Endothelial cell of umbilical vein (primary cell): ENCODE measurements around the gene ANGPTL2. TPM values are rescaled to one million over a fixed set of nuclear protein-coding genes. Genes with fewer than 3 reads are reported as not detected.

Experiments used
- BruUV-seq: library from RNA; stranded (reverse); fragments of 400-500 nt; replicated peaks from 2 replicates; lab custom pipeline; 2021; lab: Mats Ljungman, UMichigan
- CTCF ChIA-PET: fragments of 300-600, 350-600 bp; sonication (Branson Sonifier 250); formaldehyde crosslinking; loops from one replicate; lab custom pipeline; 2021; ENCODE audit warnings: antibody characterized with exemption, inconsistent platforms; lab: Charles Lee
- POLR2A ChIA-PET: fragments of 300-600, 350-600 bp; sonication (Branson Sonifier 250); formaldehyde crosslinking; loops from one replicate; lab custom pipeline; 2021; ENCODE audit warnings: antibody characterized with exemption, inconsistent platforms; lab: Charles Lee
- DNase-seq: peaks from one replicate; pipeline ENCODE4 v3.0.0-alpha.2; 2011; ENCODE audit warnings: low read depth, low spot score
- FAIRE-seq: peaks from 2 replicates; lab custom pipeline; 2011; peaks lifted over from hg19 to GRCh38; lab: Jason Lieb, UNC
- H2AFZ ChIP-seq: 2 replicates; pipeline ENCODE4 v1.6.0; 2012; ENCODE audit warnings: low read depth, low read length, control low read depth, inconsistent platforms
- H3K27ac ChIP-seq: 2 replicates; pipeline ENCODE4 v1.5.1; 2011; ENCODE audit warnings: low read depth, mild to moderate bottlenecking, control low read depth, low read length, moderate library complexity; ENCODE audit not compliant: insufficient read depth
- H3K27me3 ChIP-seq, 2 experiments: 2 replicates each; pipeline versions ENCODE4 v1.6.0 to v1.6.1; 2011; ENCODE audit warnings: low read length in 2 of 2, mixed read lengths in 1 of 2; ENCODE audit not compliant: control insufficient read depth in 2 of 2, insufficient read depth in 2 of 2
- H3K36me3 ChIP-seq, 2 experiments: 2 replicates in 1 of 2; 3 replicates in 1 of 2; pipeline ENCODE4 v1.5.1; 2011; ENCODE audit warnings: low read length in 2 of 2, mild to moderate bottlenecking in 1 of 2, moderate library complexity in 1 of 2; ENCODE audit not compliant: control insufficient read depth in 2 of 2, insufficient read depth in 2 of 2; ENCODE audit errors: extremely low read depth in 1 of 2
- H3K4me1 ChIP-seq: 3 replicates; pipeline ENCODE4 v1.5.1; 2011; ENCODE audit warnings: mild to moderate bottlenecking, low read length; ENCODE audit not compliant: control insufficient read depth, insufficient read depth; ENCODE audit errors: extremely low read depth
- H3K4me2 ChIP-seq: 2 replicates; pipeline ENCODE4 v1.6.1; 2011; ENCODE audit warnings: low read length, control low read depth, mixed read lengths; ENCODE audit not compliant: insufficient read depth
- H3K4me3 ChIP-seq, 3 experiments: fragments of 200-600 bp in 1 of 3; sonication (generic), shearing (Covaris generic) in 1 of 3; replicated peaks in 1 of 3; 2 replicates each; pipeline ENCODE4 v1.5.1; 2011 to 2016; ENCODE audit warnings: control low read depth in 3 of 3, low read length in 3 of 3, mild to moderate bottlenecking in 2 of 3, inconsistent platforms in 1 of 3, low read depth in 1 of 3, moderate library complexity in 1 of 3; ENCODE audit not compliant: insufficient read depth in 1 of 3
- H3K79me2 ChIP-seq: 2 replicates; pipeline ENCODE4 v1.6.0; 2012; ENCODE audit warnings: low read length, inconsistent platforms; ENCODE audit not compliant: control insufficient read depth, insufficient read depth
- H3K9ac ChIP-seq: replicated peaks from 2 replicates; pipeline ENCODE3; 2011; ENCODE audit warnings: low read length, control low read depth; ENCODE audit not compliant: insufficient read depth; ENCODE audit errors: extremely low read depth
- H3K9me1 ChIP-seq: replicated peaks from 3 replicates; pipeline ENCODE4 v1.6.0; 2011; ENCODE audit warnings: mild to moderate bottlenecking, low read length; ENCODE audit not compliant: control insufficient read depth, insufficient read depth; ENCODE audit errors: extremely low read depth
- H3K9me3 ChIP-seq: replicated peaks from 2 replicates; pipeline ENCODE4 v1.5.1; 2012; ENCODE audit warnings: low read length, inconsistent platforms; ENCODE audit not compliant: control insufficient read depth, insufficient read depth
- H4K20me1 ChIP-seq: replicated peaks from 2 replicates; pipeline ENCODE3; 2011; ENCODE audit warnings: mild to moderate bottlenecking, low read length; ENCODE audit not compliant: control insufficient read depth, insufficient read depth; ENCODE audit errors: extremely low read depth
- CTCF ChIP-seq, 2 donors: IDR thresholded peaks; 1 replicate in 1 of 2; 2 replicates in 1 of 2; pipeline ENCODE4 v1.5.1; 2011; ENCODE audit warnings: low read length in 2 of 2, mild to moderate bottlenecking in 2 of 2, moderate library complexity in 2 of 2, control low read depth in 1 of 2, inconsistent platforms in 1 of 2, low read depth in 1 of 2; ENCODE audit not compliant: insufficient read depth in 1 of 2; ENCODE audit errors: extremely low read depth in 1 of 2
- EZH2 ChIP-seq: IDR thresholded peaks from 2 replicates; pipeline ENCODE4 v1.6.1; 2012; ENCODE audit warnings: borderline replicate concordance, low read depth, mild to moderate bottlenecking, moderate library complexity, low read length, inconsistent platforms; ENCODE audit not compliant: severe bottlenecking
- FOS ChIP-seq: IDR thresholded peaks from 2 replicates; pipeline ENCODE4 v1.6.1; 2011; ENCODE audit warnings: mild to moderate bottlenecking, low read length, moderate library complexity, borderline replicate concordance; ENCODE audit not compliant: insufficient read depth
- GATA2 ChIP-seq: IDR thresholded peaks from 2 replicates; pipeline ENCODE4 v1.7.0; 2011; ENCODE audit warnings: low read depth, mild to moderate bottlenecking, moderate library complexity, mixed read lengths, low read length; ENCODE audit not compliant: insufficient read length, insufficient read depth
- JUN ChIP-seq: IDR thresholded peaks from 2 replicates; pipeline ENCODE4 v1.6.1; 2011; ENCODE audit warnings: borderline replicate concordance, low read depth; ENCODE audit not compliant: insufficient read length, insufficient read depth
- MAX ChIP-seq: IDR thresholded peaks from 2 replicates; pipeline ENCODE4 v1.6.1; 2011; ENCODE audit not compliant: insufficient read depth, insufficient read length
- MYC ChIP-seq: IDR thresholded peaks from one replicate; pipeline ENCODE4 v1.6.1; 2011; ENCODE audit warnings: mild to moderate bottlenecking, low read depth, low read length
- POLR2A ChIP-seq: IDR thresholded peaks from 2 replicates; pipeline ENCODE4 v1.6.1; 2012; ENCODE audit warnings: low read depth, mild to moderate bottlenecking, control low read depth, low read length
- POLR2AphosphoS5 ChIP-seq: IDR thresholded peaks from 2 replicates; pipeline ENCODE4 v1.6.1; 2012; ENCODE audit warnings: low read depth, mild to moderate bottlenecking, control low read depth, low read length, moderate library complexity; ENCODE audit not compliant: insufficient read depth
- dilution Hi-C: fragments of 300-500 bp; cut with MboI; formaldehyde crosslinking; loops from one replicate; pipeline ENCODE4 v1.15.0; 2019; ENCODE audit warnings: low sequenced_read_pairs; ENCODE audit not compliant: extremely low pct_ligation_motif_present
- intact Hi-C: fragments of 100-400 bp; cut with micrococcal nuclease; formaldehyde crosslinking; loops from one replicate; pipeline ENCODE4 v1.10.0; 2022
- polyA plus RNA-seq, 4 experiments: library from polyadenylated mRNA; depleted of rRNA in 3 of 4; stranded (reverse) in 3 of 4; unstranded in 1 of 4; fragments of >200 nt; gene quantifications; 2 replicates each; pipeline versions ENCODE4 v1.2.1 to v1.2.3, GENCODE V29; 2011 to 2012; ENCODE audit warnings: missing spikeins in 1 of 4
- total RNA-seq: library from RNA; stranded (reverse); gene quantifications from 2 replicates; pipeline ENCODE4 v1.2.3, GENCODE V29; 2021

ANGPTL2 gene
- total and polyA plus RNA-seq, 2 donors (not counting 3 experiments of a cell fraction or from before 2014, with no cell fraction given), result 15.1 to 24.5 TPM

- no peaks in the 10 kb centered on the region for H3K79me2 ChIP-seq
- H4K20me1 ChIP-seq, result no peaks in the 10 kb centered on the region
- BruUV-seq, result no TSS peak
- no peaks in the 10 kb centered on the region for H3K9me1 ChIP-seq
- H2AFZ ChIP-seq, result no peak overlapping the region
- no peaks in the 10 kb centered on the region for H3K27me3 ChIP-seq
- H3K4me2 ChIP-seq, result no peak overlapping the region
- H3K4me3 ChIP-seq, result no peak overlapping the region
- TF ChIP-seq MAX, result no peak
- no peak for TF ChIP-seq POLR2A
- no peak for TF ChIP-seq CTCF (IDR thresholded peaks at IDR 0.05; ENCODE audit: extremely low read depth in 1 of 2, insufficient read depth in 1 of 2, low read depth in 1 of 2, low read length in 2 of 2)
- no peak for TF ChIP-seq GATA2
- no peak for TF ChIP-seq JUN
- TF ChIP-seq FOS, result no peak
- no peak for TF ChIP-seq EZH2
- no peak for TF ChIP-seq MYC
- no peak for TF ChIP-seq POLR2AphosphoS5
- DNase-seq (no peak), FAIRE-seq (no peak)
- H3K9ac ChIP-seq, result no peak overlapping the region
- no peaks in the 10 kb centered on the region for H3K4me1 ChIP-seq
- dilution Hi-C loops (no loop called here), intact Hi-C loops (no loop called here)
- POLR2A ChIA-PET, result no interaction called here
- CTCF ChIA-PET, result interaction anchor here (1.0 kb wide), 1 partner anchor 8 kb away, joined by 3 read pairs; no protein-coding TSS in a partner anchor
- no peak overlapping the region for H3K27ac ChIP-seq
- no peaks in the 10 kb centered on the region for H3K9me3 ChIP-seq
- H3K36me3 ChIP-seq, result no peaks in the 10 kb centered on the region
These were observed 48.2 kb upstream of the ANGPTL2 start for GRCh38 chr9:127170652-127171051.
